Spleen (tissue), 7 donors: ENCODE measurements around the gene GRIK1.

ENCODE experiments used
- CTCF ChIP-seq, 11 experiments: fragments of 200-600 bp in 7 of 11; fragments of 450-650 bp in 4 of 11; sonication (generic) in 4 of 11; IDR thresholded peaks in 8 of 11; conservative IDR thresholded peaks in 3 of 11; 1 replicate in 7 of 11; 2 replicates in 4 of 11; pipeline versions ENCODE4 v1.4.0 to v1.8.0; 2016 to 2021; ENCODE audit warnings: antibody characterized with exemption in 11 of 11, inconsistent platforms in 4 of 11, mild to moderate bottlenecking in 1 of 11
- POLR2A ChIP-seq, 3 donors: fragments of 450-650 bp; IDR thresholded peaks; one replicate each; pipeline ENCODE4 v1.5.1; 2017; ENCODE audit warnings: antibody characterized with exemption in 3 of 3, mild to moderate bottlenecking in 1 of 3
- POLR2AphosphoS5 ChIP-seq, 3 donors: sonication (generic); formaldehyde crosslinking; IDR thresholded peaks; one replicate each; pipeline ENCODE4 v1.5.1; 2017; ENCODE audit warnings: antibody characterized with exemption in 3 of 3
- donor health status: DM: no; HTN: no; CAD: no; lungs with moderate emphysema.
- donor health status: DM: no; HTN: no; CAD: no.
- donor health status: DM: no; HTN: no; CAD: no.

GRCh38 chr21:29523646-29524045 lies 416.1 kb downstream of the GRIK1 start:
- TF ChIP-seq CTCF (IDR thresholded peaks at IDR 0.05 in 8 of 11, conservative IDR thresholded peaks at IDR 0.05 in 3 of 11) (no peak), POLR2A (IDR thresholded peaks at IDR 0.05) (no peak), POLR2AphosphoS5 (IDR thresholded peaks at IDR 0.05) (no peak)
